SK-N-SH treated with all-trans-retinoic acid at 6 μM for 48 hours (cell line): Measurements from ENCODE around the gene TPRG1L.

ENCODE experiments used
- ESRRG ChIP-seq: fragments of 250-450 bp; sonication (Bioruptor Pico); IDR thresholded peaks from 2 replicates; pipeline ENCODE4 v1.6.1; 2021; ENCODE audit warnings: mild to moderate bottlenecking
- ZFP30 ChIP-seq: fragments of 450-650 bp; formaldehyde crosslinking; IDR thresholded peaks from 2 replicates; pipeline ENCODE4 v1.5.0; 2022; ENCODE audit warnings: mild to moderate bottlenecking, moderate library complexity
- ZNF565 ChIP-seq: fragments of 450-650 bp; formaldehyde crosslinking; conservative IDR thresholded peaks from 2 replicates; pipeline ENCODE4 v1.5.0; 2020; ENCODE audit warnings: low read depth, mild to moderate bottlenecking, moderate library complexity
- TF ChIP-seq, protein P1 (sequence below): fragments of 250-450 bp; sonication (Bioruptor Pico); IDR thresholded peaks from 2 replicates; pipeline ENCODE4 v1.8.0; 2020; ENCODE audit warnings: mild to moderate bottlenecking, moderate library complexity, borderline replicate concordance

DNA sequence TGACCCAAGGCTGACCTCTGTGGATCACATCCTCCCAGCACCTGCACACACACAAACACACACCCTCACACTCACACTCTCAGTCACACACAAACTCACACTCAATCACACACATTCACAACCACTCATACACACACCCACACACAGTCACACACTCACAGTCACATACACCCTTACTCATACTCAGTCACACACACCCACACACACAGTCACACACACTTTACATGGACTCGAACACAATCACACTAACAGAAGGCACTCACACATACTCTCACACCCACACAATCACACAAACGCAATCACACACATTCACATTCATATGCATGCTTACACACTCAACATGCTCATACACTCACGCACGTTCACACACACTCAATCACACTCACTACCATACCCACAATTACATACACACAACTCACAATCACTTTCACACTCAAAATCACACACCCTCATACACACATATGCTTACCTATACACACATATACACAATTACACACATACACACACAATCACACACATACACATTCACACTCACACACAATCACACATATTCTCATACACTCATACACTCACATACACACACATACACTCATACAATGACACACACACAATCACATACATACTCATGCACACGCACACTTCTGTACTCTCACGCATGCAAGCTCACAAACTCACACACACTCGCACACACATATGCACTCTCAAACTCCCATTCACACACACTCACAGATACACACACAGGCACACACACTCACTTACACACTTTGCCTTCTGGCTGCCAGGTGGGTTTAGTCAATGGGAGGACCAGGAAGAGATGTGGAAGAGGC lies 19.6 kb upstream of the TPRG1L start:
- TF ChIP-seq ESRRG (CRISPR knock-in tag) (no peak), ZNF565 (CRISPR knock-in tag) (no peak), ZFP30 (CRISPR knock-in tag) (no peak)
- TF ChIP-seq, protein P1, sequence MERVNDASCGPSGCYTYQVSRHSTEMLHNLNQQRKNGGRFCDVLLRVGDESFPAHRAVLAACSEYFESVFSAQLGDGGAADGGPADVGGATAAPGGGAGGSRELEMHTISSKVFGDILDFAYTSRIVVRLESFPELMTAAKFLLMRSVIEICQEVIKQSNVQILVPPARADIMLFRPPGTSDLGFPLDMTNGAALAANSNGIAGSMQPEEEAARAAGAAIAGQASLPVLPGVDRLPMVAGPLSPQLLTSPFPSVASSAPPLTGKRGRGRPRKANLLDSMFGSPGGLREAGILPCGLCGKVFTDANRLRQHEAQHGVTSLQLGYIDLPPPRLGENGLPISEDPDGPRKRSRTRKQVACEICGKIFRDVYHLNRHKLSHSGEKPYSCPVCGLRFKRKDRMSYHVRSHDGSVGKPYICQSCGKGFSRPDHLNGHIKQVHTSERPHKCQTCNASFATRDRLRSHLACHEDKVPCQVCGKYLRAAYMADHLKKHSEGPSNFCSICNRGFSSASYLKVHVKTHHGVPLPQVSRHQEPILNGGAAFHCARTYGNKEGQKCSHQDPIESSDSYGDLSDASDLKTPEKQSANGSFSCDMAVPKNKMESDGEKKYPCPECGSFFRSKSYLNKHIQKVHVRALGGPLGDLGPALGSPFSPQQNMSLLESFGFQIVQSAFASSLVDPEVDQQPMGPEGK (CRISPR knock-in tag): no peak
